Activated naive CD4-positive, alpha-beta T cell treated with Interleukin-2 at 50 U/mL for 16 hours (primary cell): ENCODE results near the gene COL17A1.

Experiments used
- DNase-seq: peaks from one replicate; pipeline ENCODE4 v3.0.0-alpha.2; 2020

COL17A1 gene

GRCh38 chr10:104046651-104047050, 39.0 kb downstream of the COL17A1 start:
- DNase-seq = no peak

- DNase-seq = no peak
These were observed 40.3 kb downstream of the COL17A1 start for GRCh38 chr10:104045151-104046089.

- DNase-seq = no peak
These were observed 41.8 kb downstream of the COL17A1 start for GRCh38 chr10:104043854-104044253.

- no peak for DNase-seq
These were observed 42.4 kb downstream of the COL17A1 start for GRCh38 chr10:104043185-104043830.

GRCh38 chr10:104041891-104042535, 43.7 kb downstream of the COL17A1 start:
- no peak for DNase-seq

- DNase-seq = no peak
These were observed 44.6 kb downstream of the COL17A1 start for GRCh38 chr10:104040862-104041789.

GRCh38 chr10:104040382-104040781, 45.3 kb downstream of the COL17A1 start:
- no peak for DNase-seq

- no peak for DNase-seq
These were observed 46.5 kb downstream of the COL17A1 start for GRCh38 chr10:104038958-104039752.

GRCh38 chr10:104038537-104038936, 47.1 kb downstream of the COL17A1 start:
- DNase-seq = no peak

- no peak for DNase-seq
These were observed 48.3 kb downstream of the COL17A1 start for GRCh38 chr10:104037261-104037951.

- no peak for DNase-seq
These were observed 49.0 kb downstream of the COL17A1 start for GRCh38 chr10:104036518-104037260.

- DNase-seq = no peak
These were observed 49.7 kb downstream of the COL17A1 start for GRCh38 chr10:104036069-104036384.

GRCh38 chr10:104035194-104036068, 50.2 kb downstream of the COL17A1 start:
- DNase-seq = no peak

GRCh38 chr10:104034401-104035193, 51.1 kb downstream of the COL17A1 start:
- no peak for DNase-seq

- DNase-seq = no peak
These were observed 51.7 kb downstream of the COL17A1 start for GRCh38 chr10:104033966-104034365.

- DNase-seq = no peak
These were observed 52.2 kb downstream of the COL17A1 start for GRCh38 chr10:104033401-104033930.

- no peak for DNase-seq
These were observed 53.4 kb downstream of the COL17A1 start for GRCh38 chr10:104032144-104032775.

GRCh38 chr10:104031631-104032030, 54.0 kb downstream of the COL17A1 start:
- no peak for DNase-seq
